GM21390 (cell line): ENCODE data around the gene SCN2A.

Experiments
- ATAC-seq: cut with Tn5 transposase; IDR thresholded peaks from one replicate; pipeline ENCODE4 v1.9.1; 2021; ENCODE audit not compliant: unreplicated experiment

The SCN2A gene

GRCh38 chr2:165410276-165410675 lies 171.1 kb downstream of the SCN2A start:
- ATAC-seq = no peak

GRCh38 chr2:165414187-165414586 lies 175.0 kb downstream of the SCN2A start:
- ATAC-seq = no peak

- no peak for ATAC-seq
Measured at GRCh38 chr2:165417009-165417408, 177.8 kb downstream of the SCN2A start.

- ATAC-seq = no peak
Measured at GRCh38 chr2:165420231-165420630, 181.0 kb downstream of the SCN2A start.

GRCh38 chr2:165423081-165423480 lies 183.9 kb downstream of the SCN2A start:
- ATAC-seq = no peak

- no peak for ATAC-seq
Measured at GRCh38 chr2:165425556-165425955, 186.3 kb downstream of the SCN2A start.

GRCh38 chr2:165427686-165428085 lies 188.5 kb downstream of the SCN2A start:
- ATAC-seq = no peak

- ATAC-seq = no peak
Measured at GRCh38 chr2:165428926-165429325, 189.7 kb downstream of the SCN2A start.

- no peak for ATAC-seq
Measured at GRCh38 chr2:165431014-165431413, 191.8 kb downstream of the SCN2A start.

- no peak for ATAC-seq
Measured at GRCh38 chr2:165432234-165432966, 193.2 kb downstream of the SCN2A start.

- ATAC-seq = no peak
Measured at GRCh38 chr2:165434865-165435496, 195.8 kb downstream of the SCN2A start.

- no peak for ATAC-seq
Measured at GRCh38 chr2:165435611-165436010, 196.4 kb downstream of the SCN2A start.

GRCh38 chr2:165436559-165436958 lies 197.3 kb downstream of the SCN2A start:
- no peak for ATAC-seq

GRCh38 chr2:165440367-165440766 lies 201.2 kb downstream of the SCN2A start:
- ATAC-seq = no peak
